Liver (tissue), 9 donors: ENCODE data around the gene ZFAND2A. TPM values are rescaled to one million over a fixed set of nuclear protein-coding genes. Genes with fewer than 3 reads are reported as not detected.

Source experiments
- DNase-seq: peaks from one replicate; pipeline ENCODE4 v3.0.0-alpha.2; 2017; ENCODE audit warnings: low spot score
- H3K27ac ChIP-seq, 2 donors: one replicate each; pipeline ENCODE4 v1.7.0; 2013; ENCODE audit warnings: inconsistent platforms in 2 of 2, low read length in 2 of 2, control low read depth in 1 of 2, low read depth in 1 of 2, mild to moderate bottlenecking in 1 of 2
- H3K27me3 ChIP-seq, 4 donors: one replicate each; pipeline versions ENCODE4 v1.6.1 to v1.7.0; 2013; ENCODE audit warnings: low read length in 3 of 4, inconsistent platforms in 1 of 4, mild to moderate bottlenecking in 1 of 4, moderate library complexity in 1 of 4; ENCODE audit not compliant: control insufficient read depth in 4 of 4, insufficient read depth in 4 of 4
- H3K36me3 ChIP-seq, 4 donors: one replicate each; pipeline versions ENCODE4 v1.6.1 to v1.7.0; 2013; ENCODE audit warnings: low read length in 3 of 4, mild to moderate bottlenecking in 3 of 4, low read depth in 1 of 4, moderate library complexity in 1 of 4; ENCODE audit not compliant: control insufficient read depth in 4 of 4, insufficient read depth in 3 of 4
- H3K4me1 ChIP-seq, 4 donors: one replicate each; pipeline versions ENCODE4 v1.6.1 to v1.7.0; 2013; ENCODE audit warnings: low read length in 3 of 4, mild to moderate bottlenecking in 3 of 4, moderate library complexity in 1 of 4; ENCODE audit not compliant: control insufficient read depth in 4 of 4, insufficient read depth in 4 of 4
- H3K4me3 ChIP-seq, 3 donors: one replicate each; pipeline versions ENCODE4 v1.6.1 to v1.7.0; 2013; ENCODE audit warnings: low read length in 3 of 3, control low read depth in 1 of 3, low read depth in 1 of 3, mild to moderate bottlenecking in 1 of 3
- H3K9ac ChIP-seq, 2 donors: one replicate each; pipeline ENCODE4 v1.7.0; 2013; ENCODE audit warnings: low read length in 2 of 2, mild to moderate bottlenecking in 2 of 2, moderate library complexity in 2 of 2, control low read depth in 1 of 2, low read depth in 1 of 2
- H3K9me3 ChIP-seq, 4 donors: one replicate each; pipeline versions ENCODE4 v1.6.1 to v1.7.0; 2013; ENCODE audit warnings: low read length in 3 of 4; ENCODE audit not compliant: control insufficient read depth in 4 of 4
- ATF3 ChIP-seq: IDR thresholded peaks from 2 replicates; pipeline ENCODE4 v1.6.1; 2016; ENCODE audit warnings: antibody characterized with exemption
- EGR1 ChIP-seq, 2 donors: IDR thresholded peaks; 2 replicates each; pipeline ENCODE4 v1.6.1; 2016 to 2018; ENCODE audit warnings: antibody characterized with exemption in 2 of 2, low read depth in 2 of 2
- FOXA1 ChIP-seq: IDR thresholded peaks from 2 replicates; pipeline ENCODE4 v1.6.1; 2016; ENCODE audit warnings: antibody characterized with exemption
- FOXA2 ChIP-seq: IDR thresholded peaks from 2 replicates; pipeline ENCODE4 v1.6.1; 2016; ENCODE audit warnings: antibody characterized with exemption
- GABPA ChIP-seq, 2 donors: IDR thresholded peaks in 1 of 2; conservative IDR thresholded peaks in 1 of 2; 2 replicates each; pipeline ENCODE4 v1.6.1; 2016; ENCODE audit warnings: antibody characterized with exemption in 2 of 2, mild to moderate bottlenecking in 1 of 2, moderate library complexity in 1 of 2
- HNF4A ChIP-seq, 2 donors: conservative IDR thresholded peaks; 2 replicates each; pipeline ENCODE4 v1.6.1; 2016; ENCODE audit warnings: antibody characterized with exemption in 2 of 2, mild to moderate bottlenecking in 2 of 2
- HNF4G ChIP-seq: IDR thresholded peaks from 2 replicates; pipeline ENCODE4 v1.6.1; 2016; ENCODE audit warnings: antibody characterized with exemption
- JUND ChIP-seq, 2 donors: IDR thresholded peaks; 2 replicates each; pipeline ENCODE4 v1.6.1; 2016; ENCODE audit warnings: antibody characterized with exemption in 2 of 2
- NR2F2 ChIP-seq: IDR thresholded peaks from 2 replicates; pipeline ENCODE4 v1.6.1; 2016; ENCODE audit warnings: antibody characterized with exemption
- RAD21 ChIP-seq, 2 donors: IDR thresholded peaks; 2 replicates each; pipeline ENCODE4 v1.6.1; 2016; ENCODE audit warnings: antibody characterized with exemption in 2 of 2, mild to moderate bottlenecking in 2 of 2
- REST ChIP-seq: IDR thresholded peaks from 2 replicates; pipeline ENCODE4 v1.6.1; 2016; ENCODE audit warnings: antibody characterized with exemption, mild to moderate bottlenecking
- RXRA ChIP-seq, 2 donors: IDR thresholded peaks; 2 replicates each; pipeline ENCODE4 v1.6.1; 2017 to 2018; ENCODE audit warnings: antibody characterized with exemption in 2 of 2, mild to moderate bottlenecking in 1 of 2
- SP1 ChIP-seq: IDR thresholded peaks from 2 replicates; pipeline ENCODE4 v1.6.1; 2018; ENCODE audit warnings: antibody characterized with exemption, mild to moderate bottlenecking
- TAF1 ChIP-seq: conservative IDR thresholded peaks from 2 replicates; pipeline ENCODE4 v1.6.1; 2016; ENCODE audit warnings: antibody characterized with exemption, mild to moderate bottlenecking
- YY1 ChIP-seq: IDR thresholded peaks from 2 replicates; pipeline ENCODE4 v1.6.1; 2016; ENCODE audit warnings: antibody characterized with exemption, mild to moderate bottlenecking
- ZBTB33 ChIP-seq: IDR thresholded peaks from 2 replicates; pipeline ENCODE4 v1.6.1; 2016; ENCODE audit warnings: antibody characterized with exemption
- WGBS: extraction: QIAGEN DNeasy Blood & Tissue Kit; methylation state at CpG from one replicate; pipeline ENCODE4 v1.1.7; 2013; 5-methylcytosine and 5-hydroxymethylcytosine counted together
- polyA plus RNA-seq, 2 donors: library from polyadenylated mRNA; stranded (reverse) in 1 of 2; unstranded in 1 of 2; fragments of 200-250 nt in 1 of 2; fragments of >200 nt in 1 of 2; fragmentation: Nextera tagmentation in 1 of 2; extraction: Ambion mirVana in 1 of 2; gene quantifications; one replicate each; pipeline versions ENCODE4 v1.2.1 to v1.2.3, GENCODE V29; 2013 to 2015
- total RNA-seq, 2 donors: library from RNA; depleted of rRNA; stranded (reverse); fragments of >200 nt; gene quantifications; one replicate each; pipeline ENCODE4 v1.2.3, GENCODE V29; 2014
- TF ChIP-seq, protein P1 (sequence below): fragments of 150-350 bp; IDR thresholded peaks from 2 replicates; pipeline ENCODE4 v1.5.1; 2017; ENCODE audit warnings: improper control_type of control experiment, low read depth, low read length; ENCODE audit not compliant: missing input control
- TF ChIP-seq, protein P2 (sequence below): IDR thresholded peaks from 2 replicates; pipeline ENCODE4 v1.6.1; 2016; ENCODE audit warnings: antibody characterized with exemption
- donor health status: healthy.
- donor health status: healthy.
- donor health status: healthy.
- donor health status: healthy.
- donor health status: healthy.

The ZFAND2A gene
- total and polyA plus RNA-seq, 4 donors, result 12.5 to 53.3 (median 33.5) TPM

DNA sequence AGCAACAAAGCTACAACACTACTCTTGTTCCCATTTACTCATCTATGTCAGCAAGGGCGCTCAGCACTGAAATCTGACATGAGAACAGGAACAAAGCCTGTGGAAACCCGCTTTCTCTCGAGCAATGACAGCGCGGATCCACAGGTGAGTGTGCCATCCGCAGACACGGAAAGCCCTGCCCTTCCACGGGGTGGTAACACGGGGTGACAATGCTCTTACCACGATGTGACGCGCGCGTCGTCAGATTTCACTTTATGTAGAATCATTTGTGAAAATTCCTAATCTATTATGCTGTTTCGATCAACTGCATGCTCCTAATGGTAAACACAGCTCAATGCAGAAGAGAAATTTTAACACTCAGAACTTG is 34.4 kb downstream of the ZFAND2A start:
- H3K9ac ChIP-seq, result no peak overlapping the region
- H3K4me3 ChIP-seq, result no peak overlapping the region
- H3K9me3 ChIP-seq, result no peaks in the 10 kb centered on the region
- no peaks in the 10 kb centered on the region for H3K36me3 ChIP-seq
- no peak overlapping the region for H3K27ac ChIP-seq
- H3K4me1 ChIP-seq, result peaks cover 0 to 13% (median 8%) of the 10 kb centered on the region in 4 donors
- no peaks in the 10 kb centered on the region for H3K27me3 ChIP-seq
- no peak for DNase-seq
- 98% methylated on average over 16 of the region's 16 CpGs for WGBS
- no peak for TF ChIP-seq YY1
- no peak for TF ChIP-seq JUND (IDR thresholded peaks at IDR 0.05)
- TF ChIP-seq, protein P1, sequence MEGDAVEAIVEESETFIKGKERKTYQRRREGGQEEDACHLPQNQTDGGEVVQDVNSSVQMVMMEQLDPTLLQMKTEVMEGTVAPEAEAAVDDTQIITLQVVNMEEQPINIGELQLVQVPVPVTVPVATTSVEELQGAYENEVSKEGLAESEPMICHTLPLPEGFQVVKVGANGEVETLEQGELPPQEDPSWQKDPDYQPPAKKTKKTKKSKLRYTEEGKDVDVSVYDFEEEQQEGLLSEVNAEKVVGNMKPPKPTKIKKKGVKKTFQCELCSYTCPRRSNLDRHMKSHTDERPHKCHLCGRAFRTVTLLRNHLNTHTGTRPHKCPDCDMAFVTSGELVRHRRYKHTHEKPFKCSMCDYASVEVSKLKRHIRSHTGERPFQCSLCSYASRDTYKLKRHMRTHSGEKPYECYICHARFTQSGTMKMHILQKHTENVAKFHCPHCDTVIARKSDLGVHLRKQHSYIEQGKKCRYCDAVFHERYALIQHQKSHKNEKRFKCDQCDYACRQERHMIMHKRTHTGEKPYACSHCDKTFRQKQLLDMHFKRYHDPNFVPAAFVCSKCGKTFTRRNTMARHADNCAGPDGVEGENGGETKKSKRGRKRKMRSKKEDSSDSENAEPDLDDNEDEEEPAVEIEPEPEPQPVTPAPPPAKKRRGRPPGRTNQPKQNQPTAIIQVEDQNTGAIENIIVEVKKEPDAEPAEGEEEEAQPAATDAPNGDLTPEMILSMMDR, result no peak
- TF ChIP-seq FOXA1, result no peak
- TF ChIP-seq TAF1, result no peak
- TF ChIP-seq NR2F2, result no peak
- no peak for TF ChIP-seq SP1
- TF ChIP-seq EGR1 (IDR thresholded peaks at IDR 0.05; ENCODE audit: low read depth in 2 of 2), result no peak
- TF ChIP-seq REST, result no peak
- TF ChIP-seq ZBTB33, result no peak
- TF ChIP-seq FOXA2, result no peak
- no peak for TF ChIP-seq RXRA (IDR thresholded peaks at IDR 0.05)
- TF ChIP-seq GABPA (IDR thresholded peaks at IDR 0.05 in 1 of 2, conservative IDR thresholded peaks at IDR 0.05 in 1 of 2), result no peak
- no peak for TF ChIP-seq ATF3
- TF ChIP-seq RAD21 (IDR thresholded peaks at IDR 0.05), result no peak
- no peak for TF ChIP-seq HNF4G
- TF ChIP-seq, protein P2, sequence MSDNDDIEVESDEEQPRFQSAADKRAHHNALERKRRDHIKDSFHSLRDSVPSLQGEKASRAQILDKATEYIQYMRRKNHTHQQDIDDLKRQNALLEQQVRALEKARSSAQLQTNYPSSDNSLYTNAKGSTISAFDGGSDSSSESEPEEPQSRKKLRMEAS, result no peak
- no peak for TF ChIP-seq HNF4A (conservative IDR thresholded peaks at IDR 0.05)
